B cell (primary cell): ENCODE measurements around the gene TNFAIP2. TPM values are rescaled to one million over a fixed set of nuclear protein-coding genes. Genes with fewer than 3 reads are reported as not detected.

ENCODE experiments used
- ATAC-seq: fragments of 200-7000 bp; cut with Tn5 transposase; one replicate; pipeline ENCODE4 v1.10.0; 2021; ENCODE audit warnings: low read depth, mild to moderate bottlenecking, moderate number of reproducible peaks, moderate library complexity
- CTCF ChIA-PET: fragments of 350-600 bp; sonication (Branson Sonifier 250); formaldehyde crosslinking; loops from one replicate; lab custom pipeline; 2021; ENCODE audit warnings: antibody characterized with exemption, inconsistent platforms; lab: Charles Lee
- POLR2A ChIA-PET: fragments of 350-600 bp; sonication (Branson Sonifier 250); formaldehyde crosslinking; loops from one replicate; lab custom pipeline; 2021; ENCODE audit warnings: antibody characterized with exemption; lab: Charles Lee
- DNase-seq: peaks from one replicate; pipeline ENCODE4 v3.0.0; 2013
- H2AFZ ChIP-seq: 2 replicates; pipeline ENCODE4 v1.6.1; 2012; ENCODE audit warnings: mild to moderate bottlenecking, low read depth, low read length; ENCODE audit not compliant: insufficient read depth, poor library complexity, severe bottlenecking
- H3K27ac ChIP-seq, 2 donors: 1 replicate in 1 of 2; 2 replicates in 1 of 2; pipeline ENCODE4 v1.5.1; 2012 to 2013; ENCODE audit warnings: low read length in 2 of 2, mild to moderate bottlenecking in 2 of 2, moderate library complexity in 1 of 2
- H3K27me3 ChIP-seq, 4 experiments: fragments of 200-600 bp in 1 of 4; sonication (generic) in 1 of 4; replicated peaks in 1 of 4; 1 replicate in 2 of 4; 2 replicates in 2 of 4; pipeline versions ENCODE4 v1.6.1 to v1.7.0; 2013 to 2016; ENCODE audit warnings: low read length in 3 of 4, mild to moderate bottlenecking in 2 of 4, mixed read lengths in 1 of 4, moderate library complexity in 1 of 4; ENCODE audit not compliant: insufficient read depth in 4 of 4, control insufficient read depth in 3 of 4; ENCODE audit errors: control extremely low read depth in 1 of 4
- H3K36me3 ChIP-seq, 2 experiments: replicated peaks in 1 of 2; 1 replicate in 1 of 2; 2 replicates in 1 of 2; pipeline versions ENCODE4 v1.6.1 to v1.7.1; 2013; ENCODE audit warnings: low read length in 1 of 2; ENCODE audit not compliant: insufficient read depth in 2 of 2, control insufficient read depth in 1 of 2; ENCODE audit errors: control extremely low read depth in 1 of 2, extremely low read depth in 1 of 2
- H3K4me1 ChIP-seq, 2 donors: fragments of 200-600 bp in 1 of 2; sonication (generic) in 1 of 2; 1 replicate in 1 of 2; 2 replicates in 1 of 2; pipeline versions ENCODE4 v1.5.1 to v1.6.1; 2013 to 2017; ENCODE audit warnings: low read length in 2 of 2; ENCODE audit not compliant: control insufficient read depth in 2 of 2, insufficient read depth in 2 of 2
- H3K4me2 ChIP-seq: replicated peaks from 2 replicates; pipeline ENCODE3; 2012; ENCODE audit warnings: mild to moderate bottlenecking, low read depth, low read length; ENCODE audit not compliant: poor library complexity, severe bottlenecking
- H3K4me3 ChIP-seq, 5 experiments: fragments of 200-600 bp in 1 of 5; sonication (generic) in 1 of 5; 1 replicate in 3 of 5; 2 replicates in 2 of 5; pipeline versions ENCODE4 v1.5.1 to v1.7.0; 2011 to 2016; ENCODE audit warnings: low read length in 4 of 5, mild to moderate bottlenecking in 4 of 5, low read depth in 2 of 5, control low read depth in 1 of 5, moderate library complexity in 1 of 5; ENCODE audit not compliant: insufficient read depth in 1 of 5; ENCODE audit errors: control extremely low read depth in 1 of 5, extremely low read depth in 1 of 5
- H3K79me2 ChIP-seq: fragments of 200-600 bp; sonication (generic); one replicate; pipeline ENCODE4 v1.6.0; 2016; ENCODE audit warnings: low read length; ENCODE audit not compliant: control insufficient read depth, insufficient read depth
- H3K9ac ChIP-seq: fragments of 200-600 bp; sonication (generic); 2 replicates; pipeline ENCODE4 v1.6.1; 2017; ENCODE audit warnings: mild to moderate bottlenecking, low read length, moderate library complexity
- H3K9me3 ChIP-seq, 3 donors: one replicate each; pipeline versions ENCODE4 v1.6.1 to v1.7.1; 2013; ENCODE audit warnings: low read length in 2 of 3; ENCODE audit not compliant: control insufficient read depth in 2 of 3, insufficient read depth in 1 of 3; ENCODE audit errors: control extremely low read depth in 1 of 3
- H4K20me1 ChIP-seq: 2 replicates; pipeline ENCODE4 v1.6.0; 2012; ENCODE audit warnings: mild to moderate bottlenecking, low read length; ENCODE audit not compliant: insufficient read depth, control insufficient read depth, poor library complexity, severe bottlenecking
- H3K27ac Mint-ChIP-seq: one replicate; pipeline ENCODE4 v1.8.0; 2021; ENCODE audit warnings: mixed read lengths
- H3K27me3 Mint-ChIP-seq: one replicate; pipeline ENCODE4 v1.8.0; 2021; ENCODE audit warnings: mixed read lengths
- H3K4me1 Mint-ChIP-seq: one replicate; pipeline ENCODE4 v1.8.0; 2021; ENCODE audit warnings: mixed read lengths
- H3K4me3 Mint-ChIP-seq: one replicate; pipeline ENCODE4 v1.8.0; 2021; ENCODE audit warnings: mixed read lengths
- H3K9me3 Mint-ChIP-seq: one replicate; pipeline ENCODE4 v1.8.0; 2022; ENCODE audit warnings: mixed read lengths; ENCODE audit not compliant: insufficient read depth
- CTCF ChIP-seq: fragments of 200-600 bp; IDR thresholded peaks from one replicate; pipeline ENCODE4 v1.8.0; 2022; ENCODE audit warnings: antibody characterized with exemption, mild to moderate bottlenecking
- EZH2 ChIP-seq: IDR thresholded peaks from 2 replicates; pipeline ENCODE4 v1.6.1; 2012; ENCODE audit warnings: borderline replicate concordance, low read depth, mild to moderate bottlenecking, moderate library complexity, low read length; ENCODE audit not compliant: insufficient read depth, poor library complexity, severe bottlenecking
- WGBS: methylation state at CpG from one replicate; pipeline ENCODE4 v1.1.5; 2013; ENCODE audit warnings: missing lambda C conversion rate; ENCODE audit not compliant: insufficient coverage; 5-methylcytosine and 5-hydroxymethylcytosine counted together
- intact Hi-C: fragments of 100-400 bp; cut with micrococcal nuclease; formaldehyde crosslinking; loops from one replicate; pipeline ENCODE4 v1.10.0; 2022
- polyA plus RNA-seq: library from polyadenylated mRNA; depleted of rRNA; stranded (reverse); fragments of >200 nt; gene quantifications from 2 replicates; pipeline ENCODE4 v1.2.3, GENCODE V29; 2012
- total RNA-seq, 2 donors: library from RNA; stranded (reverse); fragments of 120-200 nt in 1 of 2; gene quantifications; 1 replicate in 1 of 2; 2 replicates in 1 of 2; pipeline versions ENCODE4 v1.2.3 to v1.2.4, GENCODE V29; 2013 to 2022

Gene TNFAIP2
- total and polyA plus RNA-seq, 2 donors (not counting 1 experiment from before 2014, with no cell fraction given): 1.5 to 9.0 TPM

- CTCF ChIA-PET: interaction anchor here (1.9 kb wide), 1 partner anchor 25 kb away, joined by 8 read pairs; no protein-coding TSS in a partner anchor
- DNase-seq (no peak), ATAC-seq (no peak)
- Histone ChIP-seq H3K27ac (no peak overlapping the region), H3K4me3 (no peak overlapping the region), H3K9ac (no peak overlapping the region), H3K36me3 (no peaks in the 10 kb centered on the region), H2AFZ (no peak overlapping the region), H4K20me1 (no peaks in the 10 kb centered on the region), H3K79me2 (no peaks in the 10 kb centered on the region), H3K9me3 (peaks cover 0 to 3% (median 0%) of the 10 kb centered on the region in 3 donors), H3K27me3 (no peaks in the 10 kb centered on the region), H3K4me2 (no peak overlapping the region), H3K4me1 (no peaks in the 10 kb centered on the region)
- TF ChIP-seq EZH2: no peak
- TF ChIP-seq CTCF: no peak
- 91% methylated on average over 23 of the region's 26 CpGs for WGBS
- Mint-ChIP-seq H3K4me1 (no peaks in the 10 kb centered on the region), H3K27me3 (peaks cover 3% of the 10 kb centered on the region), H3K4me3 (no peak overlapping the region), H3K27ac (no peak overlapping the region), H3K9me3 (no peaks in the 10 kb centered on the region)
- intact Hi-C loops: no loop called here
- POLR2A ChIA-PET: no interaction called here
These were observed 6.9 kb downstream of the TNFAIP2 start for GRCh38 chr14:103130017-103130764.

GRCh38 chr14:103130965-103131364, 7.7 kb downstream of the TNFAIP2 start:
- Mint-ChIP-seq H3K4me1 (no peaks in the 10 kb centered on the region), H3K9me3 (no peaks in the 10 kb centered on the region), H3K27me3 (peaks cover 3% of the 10 kb centered on the region), H3K4me3 (no peak overlapping the region), H3K27ac (no peak overlapping the region)
- ChIA-PET POLR2A (no interaction called here), CTCF (interaction anchor here (1.9 kb wide), 1 partner anchor 26 kb away, joined by 8 read pairs; no protein-coding TSS in a partner anchor)
- ATAC-seq (no peak), DNase-seq (no peak)
- TF ChIP-seq EZH2 (no peak), CTCF (no peak)
- Histone ChIP-seq H3K79me2 (no peaks in the 10 kb centered on the region), H3K9me3 (peaks cover 0 to 3% (median 0%) of the 10 kb centered on the region in 3 donors), H3K4me2 (no peak overlapping the region), H3K4me3 (no peak overlapping the region), H3K9ac (no peak overlapping the region), H3K36me3 (no peaks in the 10 kb centered on the region), H3K27me3 (no peaks in the 10 kb centered on the region), H3K27ac (no peak overlapping the region), H3K4me1 (no peaks in the 10 kb centered on the region), H2AFZ (no peak overlapping the region), H4K20me1 (no peaks in the 10 kb centered on the region)
- intact Hi-C loops: no loop called here
- 100% methylated on average over 3 of the region's 8 CpGs for whole genome bisulfite sequencing
